ENCODE data around the gene FBXL7. TPM values are rescaled to one million over a fixed set of nuclear protein-coding genes. Genes with fewer than 3 reads are reported as not detected.

FBXL7 gene
- total RNA-seq, 1 donor from 2014 or later: 21.3 TPM

GRCh38 chr5:15526413-15526812, 26.4 kb downstream of the FBXL7 start:
- H3K9me3 Mint-ChIP-seq: no peaks in the 10 kb centered on the region
- H3K27ac Mint-ChIP-seq: no peak overlapping the region
- no peak for DNase-seq (ENCODE audit: extremely low spot score, unreplicated experiment)
- H3K4me1 Mint-ChIP-seq (ENCODE audit: unreplicated experiment): peaks cover 19% of the 10 kb centered on the region
- peaks cover 7% of the 10 kb centered on the region for H3K36me3 Mint-ChIP-seq
- no peak overlapping the region for H3K4me3 Mint-ChIP-seq
- TF ChIP-seq, protein P1, sequence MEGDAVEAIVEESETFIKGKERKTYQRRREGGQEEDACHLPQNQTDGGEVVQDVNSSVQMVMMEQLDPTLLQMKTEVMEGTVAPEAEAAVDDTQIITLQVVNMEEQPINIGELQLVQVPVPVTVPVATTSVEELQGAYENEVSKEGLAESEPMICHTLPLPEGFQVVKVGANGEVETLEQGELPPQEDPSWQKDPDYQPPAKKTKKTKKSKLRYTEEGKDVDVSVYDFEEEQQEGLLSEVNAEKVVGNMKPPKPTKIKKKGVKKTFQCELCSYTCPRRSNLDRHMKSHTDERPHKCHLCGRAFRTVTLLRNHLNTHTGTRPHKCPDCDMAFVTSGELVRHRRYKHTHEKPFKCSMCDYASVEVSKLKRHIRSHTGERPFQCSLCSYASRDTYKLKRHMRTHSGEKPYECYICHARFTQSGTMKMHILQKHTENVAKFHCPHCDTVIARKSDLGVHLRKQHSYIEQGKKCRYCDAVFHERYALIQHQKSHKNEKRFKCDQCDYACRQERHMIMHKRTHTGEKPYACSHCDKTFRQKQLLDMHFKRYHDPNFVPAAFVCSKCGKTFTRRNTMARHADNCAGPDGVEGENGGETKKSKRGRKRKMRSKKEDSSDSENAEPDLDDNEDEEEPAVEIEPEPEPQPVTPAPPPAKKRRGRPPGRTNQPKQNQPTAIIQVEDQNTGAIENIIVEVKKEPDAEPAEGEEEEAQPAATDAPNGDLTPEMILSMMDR (conservative IDR thresholded peaks at IDR 0.05): no peak
- no peaks in the 10 kb centered on the region for H3K27me3 Mint-ChIP-seq

GRCh38 chr5:15528476-15528875, 28.5 kb downstream of the FBXL7 start:
- peaks cover 20% of the 10 kb centered on the region for H3K36me3 Mint-ChIP-seq
- H3K4me1 Mint-ChIP-seq (ENCODE audit: unreplicated experiment): peaks cover 7% of the 10 kb centered on the region
- TF ChIP-seq, protein P1 (conservative IDR thresholded peaks at IDR 0.05): no peak

DNA sequence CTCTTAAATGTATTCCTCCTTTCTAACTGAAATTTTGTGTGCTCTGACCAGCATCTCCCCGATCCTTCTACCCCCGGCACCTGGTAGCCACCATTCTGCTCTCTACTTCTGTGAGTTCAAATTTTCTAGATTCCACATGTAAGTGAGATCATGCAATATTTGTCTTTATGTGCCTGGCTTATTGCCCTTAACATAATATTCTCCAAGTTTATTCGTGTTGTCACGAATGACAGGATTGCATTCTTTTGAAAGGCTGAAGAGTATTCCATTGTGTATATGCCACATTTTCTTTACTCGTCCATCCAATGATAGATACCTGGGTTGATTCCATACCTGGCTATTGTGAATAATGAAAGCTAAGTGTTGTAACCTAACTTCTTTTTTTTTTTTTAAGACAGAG, 29.0 kb downstream of the FBXL7 start:
- DNase-seq (ENCODE audit: extremely low spot score, unreplicated experiment): no peak
- Mint-ChIP-seq H3K36me3 (peaks cover 20% of the 10 kb centered on the region), H3K4me3 (no peak overlapping the region), H3K27ac (no peak overlapping the region), H3K4me1 (ENCODE audit: unreplicated experiment) (peaks cover 6% of the 10 kb centered on the region), H3K27me3 (no peaks in the 10 kb centered on the region), H3K9me3 (peaks cover under 1% of the 10 kb centered on the region)
- TF ChIP-seq, protein P1 (conservative IDR thresholded peaks at IDR 0.05): no peak

More at GRCh38 chr5:15528476-15528875, 28.5 kb downstream of the FBXL7 start:
- no peak overlapping the region for H3K27ac Mint-ChIP-seq
- H3K9me3 Mint-ChIP-seq: no peaks in the 10 kb centered on the region
- no peaks in the 10 kb centered on the region for H3K27me3 Mint-ChIP-seq
- no peak overlapping the region for H3K4me3 Mint-ChIP-seq
- no peak for DNase-seq (ENCODE audit: extremely low spot score, unreplicated experiment)

DNA sequence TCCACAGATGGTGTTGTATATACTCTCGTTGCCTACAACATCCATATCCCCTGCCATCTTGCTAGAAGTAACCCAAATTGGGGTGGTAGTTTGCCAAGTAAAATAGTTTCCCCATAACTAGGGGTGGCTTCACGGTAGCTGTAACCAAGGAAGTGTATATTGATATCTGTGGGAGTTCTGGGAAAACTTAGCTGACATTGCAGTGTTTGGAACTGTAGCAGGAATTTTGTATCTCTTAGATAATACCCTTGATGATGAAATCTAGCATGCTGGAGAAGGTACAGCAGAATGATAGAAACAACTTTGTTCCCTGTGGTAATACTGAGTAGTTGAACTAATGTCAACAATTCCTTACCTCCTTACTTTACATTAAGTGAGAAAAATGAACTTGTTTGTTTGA, 29.8 kb downstream of the FBXL7 start:
- no peak overlapping the region for H3K27ac Mint-ChIP-seq
- no peaks in the 10 kb centered on the region for H3K4me1 Mint-ChIP-seq (ENCODE audit: unreplicated experiment)
- H3K36me3 Mint-ChIP-seq: peaks cover 20% of the 10 kb centered on the region
- DNase-seq (ENCODE audit: extremely low spot score, unreplicated experiment): no peak
- TF ChIP-seq, protein P1 (conservative IDR thresholded peaks at IDR 0.05): no peak
- peaks cover 5% of the 10 kb centered on the region for H3K9me3 Mint-ChIP-seq
- H3K4me3 Mint-ChIP-seq: no peak overlapping the region
- H3K27me3 Mint-ChIP-seq: no peaks in the 10 kb centered on the region

GRCh38 chr5:15533129-15533893, 33.3 kb downstream of the FBXL7 start:
- TF ChIP-seq, protein P1 (conservative IDR thresholded peaks at IDR 0.05): no peak
- Mint-ChIP-seq H3K4me1 (ENCODE audit: unreplicated experiment) (peaks cover 6% of the 10 kb centered on the region), H3K9me3 (peaks cover 12% of the 10 kb centered on the region), H3K36me3 (peaks cover 31% of the 10 kb centered on the region), H3K4me3 (no peak overlapping the region), H3K27me3 (no peaks in the 10 kb centered on the region), H3K27ac (no peak overlapping the region)
- DNase-seq (ENCODE audit: extremely low spot score, unreplicated experiment): no peak
